GM20000 (cell line): ENCODE measurements around the gene CEP170B.

Source experiments
- DNase-seq: peaks from one replicate; pipeline ENCODE4 v3.0.0; 2012; ENCODE audit warnings: low spot score
- CTCF ChIP-seq: IDR thresholded peaks from 2 replicates; pipeline ENCODE4 v1.5.1; 2012; ENCODE audit warnings: mild to moderate bottlenecking, control low read depth; ENCODE audit errors: extremely low read depth, missing control alignments

The CEP170B gene

GRCh38 chr14:104874571-104875411 is 9.7 kb downstream of the CEP170B start:
- TF ChIP-seq CTCF, result no peak
- no peak for DNase-seq

- no peak for DNase-seq
- no peak for TF ChIP-seq CTCF
Observed at GRCh38 chr14:104875412-104875751, 10.3 kb downstream of the CEP170B start.

GRCh38 chr14:104875811-104876210 is 10.7 kb downstream of the CEP170B start:
- no peak for DNase-seq
- TF ChIP-seq CTCF, result no peak

GRCh38 chr14:104876251-104876699 is 11.2 kb downstream of the CEP170B start:
- DNase-seq, result peak; percentile 77
- TF ChIP-seq CTCF, result no peak

GRCh38 chr14:104877066-104877805 is 12.2 kb downstream of the CEP170B start:
- TF ChIP-seq CTCF, result no peak
- DNase-seq, result no peak

GRCh38 chr14:104877806-104878550 is 12.9 kb downstream of the CEP170B start:
- no peak for DNase-seq
- no peak for TF ChIP-seq CTCF
